NCI-H128 (cell line): ENCODE data around the gene KLHL22.
"Not testable (repeated sequence)": the region's sequence is repeated elsewhere in the genome, so short reads cannot be mapped to it uniquely, and the experiment has no call there.

Experiments
- DNase-seq: peaks from one replicate; lab custom pipeline; 2025; ENCODE audit not compliant: unreplicated experiment; lab: John Stamatoyannopoulos, UW

Gene KLHL22

DNA sequence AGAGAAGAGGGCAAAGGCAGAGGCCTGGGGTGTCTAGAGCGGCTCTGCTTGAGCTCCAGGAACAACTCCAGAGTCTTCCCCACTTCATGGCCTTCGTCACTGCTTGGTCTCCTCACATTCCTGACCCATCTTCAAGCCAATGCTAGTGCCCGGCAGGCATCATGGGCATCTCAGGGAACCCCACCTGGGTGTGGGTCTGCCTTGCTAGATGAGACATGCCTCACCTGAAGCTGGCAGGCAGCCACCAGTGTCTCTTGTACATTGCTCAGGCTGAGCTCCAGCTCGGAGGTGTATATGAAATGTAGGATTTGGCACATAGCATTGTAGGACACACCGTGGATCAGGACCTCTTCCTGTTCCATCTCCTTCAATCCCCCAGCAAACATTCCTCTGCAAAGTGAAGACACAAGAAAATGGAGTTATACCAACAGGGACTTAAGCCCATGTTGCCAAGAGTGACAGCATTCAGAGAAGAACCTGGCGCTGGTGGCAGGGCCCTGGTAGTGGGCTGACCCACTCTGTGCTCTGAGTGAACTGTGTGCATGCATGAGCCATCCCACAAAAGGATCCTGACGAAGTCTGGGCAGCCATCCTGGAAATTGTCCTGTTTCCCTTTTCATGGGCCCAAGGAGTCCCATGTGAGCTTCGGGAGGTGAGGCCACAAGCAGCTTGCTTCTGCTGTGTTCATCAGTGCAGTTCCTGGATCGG, 24.3 kb downstream of the KLHL22 start:
- no peak for DNase-seq

DNA sequence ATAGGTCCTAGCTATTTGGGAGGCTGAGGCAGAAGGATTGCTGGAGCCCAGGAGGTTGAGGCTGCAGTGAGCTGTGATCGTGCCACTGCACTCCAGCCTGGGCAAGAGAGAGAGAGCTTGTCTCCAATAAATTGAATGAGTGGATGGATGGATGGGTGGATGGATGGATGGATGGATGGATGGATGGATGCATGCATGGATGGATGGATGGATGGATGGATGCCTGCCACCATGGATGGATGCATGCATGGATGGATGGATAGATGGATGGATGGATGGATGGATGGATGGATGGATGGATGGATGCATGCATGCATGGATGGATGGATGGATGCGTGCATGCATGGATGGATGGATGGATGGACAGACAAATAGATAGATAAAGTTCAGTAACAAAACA, 25.1 kb downstream of the KLHL22 start:
- not testable (repeated sequence) for DNase-seq

DNA sequence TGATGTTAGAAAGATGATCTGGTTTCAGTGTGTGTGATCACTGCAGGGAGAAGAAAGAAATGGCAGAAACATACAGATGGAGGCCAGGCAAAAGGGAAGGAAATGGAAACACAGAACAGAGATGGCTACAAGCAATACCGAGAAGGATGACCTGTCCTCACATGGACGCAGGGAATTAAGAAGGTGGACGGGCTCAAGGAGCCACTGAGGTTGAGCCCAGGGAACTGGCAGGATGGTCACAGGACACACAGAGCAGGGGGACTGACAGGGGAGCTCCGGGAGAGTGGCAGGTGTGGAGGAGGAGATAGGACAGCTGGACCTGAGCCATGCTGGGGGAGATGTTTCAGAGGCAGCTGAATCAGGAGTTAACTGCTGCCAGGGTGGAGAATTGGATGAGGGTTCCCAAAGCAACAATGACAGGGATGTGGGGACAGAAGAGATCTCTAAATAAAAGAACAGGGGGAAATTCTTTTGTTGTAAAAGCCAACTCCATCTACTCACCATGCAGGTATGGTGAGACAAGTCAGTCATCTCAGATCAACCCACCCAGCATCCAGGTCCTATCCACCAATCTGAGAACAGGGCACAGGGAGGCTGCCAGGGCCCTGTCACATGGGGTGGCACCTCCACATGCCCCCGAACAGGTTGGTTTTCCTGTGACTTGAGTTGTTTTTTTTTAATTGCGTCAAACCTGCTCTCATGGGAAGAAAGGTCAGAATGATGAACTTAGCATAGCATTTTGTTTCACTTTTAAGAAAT, 26.3 kb downstream of the KLHL22 start:
- DNase-seq: no peak

DNA sequence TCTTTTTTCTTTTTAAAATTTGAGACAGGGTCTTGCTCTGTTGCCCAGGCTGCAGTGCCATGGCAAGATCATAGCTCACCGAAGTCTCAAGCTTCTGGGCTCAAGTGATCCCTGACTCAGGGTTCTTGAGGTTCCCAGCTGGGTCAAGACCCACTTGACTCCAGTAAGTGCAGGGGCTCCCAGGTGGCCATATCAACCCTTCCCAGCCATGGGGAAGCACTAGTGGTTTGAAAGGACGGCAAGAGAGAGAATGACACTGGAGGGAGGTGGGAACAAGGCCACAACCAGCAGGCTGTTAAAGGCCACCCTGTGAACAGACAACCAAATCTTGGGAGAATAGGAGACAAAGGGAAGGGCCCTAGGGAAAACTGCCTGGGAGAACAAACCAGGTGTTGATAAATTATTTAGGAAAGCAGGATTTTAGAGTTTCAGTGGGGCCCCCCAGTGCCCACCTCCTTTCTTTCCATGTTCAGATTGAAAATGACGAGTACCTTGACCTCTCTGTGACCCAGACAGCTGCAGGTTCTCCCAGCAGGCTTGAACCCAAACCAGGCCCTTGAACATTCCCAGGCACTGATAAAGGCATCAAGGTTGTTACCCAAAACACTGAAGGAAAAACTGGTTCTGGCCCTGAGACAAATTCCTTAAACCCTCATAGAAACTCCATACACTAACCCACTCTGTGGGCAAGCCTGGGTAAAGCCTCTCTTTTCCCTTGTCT, 28.8 kb downstream of the KLHL22 start:
- DNase-seq: no peak

DNA sequence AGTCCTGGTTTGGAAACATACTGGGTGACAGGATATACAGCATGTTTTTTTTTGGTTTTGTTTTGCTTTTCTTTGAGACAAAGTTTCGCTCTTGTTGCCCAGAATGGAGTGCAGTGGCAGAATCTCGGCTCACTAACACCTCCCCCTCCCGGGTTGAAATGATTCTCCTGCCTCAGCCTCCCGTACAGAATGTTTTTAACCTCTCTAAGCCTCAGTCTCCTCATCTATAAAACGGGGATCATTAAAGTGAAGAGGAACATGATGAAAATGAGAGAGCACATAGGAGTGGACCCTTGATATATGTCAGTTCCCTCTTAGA, 29.9 kb downstream of the KLHL22 start:
- no peak for DNase-seq

DNA sequence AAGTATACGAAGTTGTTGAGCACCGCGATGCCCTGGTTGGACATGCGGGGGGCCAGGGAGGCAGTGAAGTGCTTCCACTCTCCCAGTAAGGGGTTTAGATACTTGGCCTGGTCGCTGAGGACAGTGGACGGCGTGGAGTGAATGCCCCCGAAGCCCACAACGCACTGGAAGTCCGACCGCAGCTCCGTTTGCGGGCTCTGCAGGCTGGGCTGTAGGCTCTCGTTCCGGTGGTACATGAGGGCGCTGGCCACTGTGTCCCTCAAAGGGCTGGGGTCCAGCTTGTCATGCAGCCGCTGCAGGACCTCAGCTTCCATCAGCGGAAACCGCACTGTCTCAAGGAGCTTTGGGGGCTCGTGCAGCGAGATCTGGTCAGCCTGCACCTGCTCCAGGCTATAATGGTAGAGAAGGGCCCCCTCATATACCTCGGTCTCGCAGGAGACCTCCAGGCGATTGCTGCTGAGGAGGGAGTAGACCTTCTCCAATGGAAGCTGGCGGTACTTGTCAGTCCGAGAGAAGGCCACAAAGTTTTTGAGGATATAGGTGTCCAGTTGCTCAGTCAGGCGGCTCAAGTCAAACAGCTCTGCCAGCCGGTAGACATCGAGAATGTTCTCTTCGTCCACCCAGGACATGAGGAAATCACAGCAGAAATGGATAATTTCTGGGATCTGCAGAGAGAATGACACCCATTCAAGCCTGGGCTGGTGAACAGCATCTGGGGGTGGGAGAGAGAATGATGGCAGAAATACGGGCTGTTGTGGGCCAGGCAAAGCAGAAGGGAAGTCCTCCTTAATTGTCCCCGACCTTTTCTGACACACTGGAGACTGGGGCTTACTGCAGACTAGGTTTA, 30.5 kb downstream of the KLHL22 start:
- no peak for DNase-seq

DNA sequence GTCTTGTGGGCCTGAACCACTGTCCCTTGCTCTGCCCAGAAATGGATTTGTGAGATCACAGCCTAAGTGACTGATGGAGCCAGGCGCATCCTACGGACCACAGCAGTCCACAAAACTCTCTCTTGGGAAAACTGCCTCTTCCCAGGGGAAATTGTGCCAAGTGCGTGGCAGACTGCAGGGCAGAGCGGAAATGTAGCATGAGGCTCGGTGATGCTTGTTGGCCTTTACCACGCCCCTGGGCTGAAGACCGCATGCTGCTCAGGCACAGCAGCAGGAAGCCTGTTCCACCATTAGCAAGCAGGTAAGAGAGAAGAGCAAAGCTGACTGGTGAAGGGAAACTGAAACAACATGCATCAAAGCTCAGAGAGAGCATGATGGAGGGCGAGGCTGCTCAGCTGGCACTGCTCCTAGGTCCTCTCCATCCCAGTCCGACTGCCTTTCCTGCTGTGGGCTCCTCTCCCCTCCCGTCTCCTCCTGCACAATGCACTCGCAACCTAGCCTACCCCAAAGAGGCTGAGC, 31.4 kb downstream of the KLHL22 start:
- no peak for DNase-seq

DNA sequence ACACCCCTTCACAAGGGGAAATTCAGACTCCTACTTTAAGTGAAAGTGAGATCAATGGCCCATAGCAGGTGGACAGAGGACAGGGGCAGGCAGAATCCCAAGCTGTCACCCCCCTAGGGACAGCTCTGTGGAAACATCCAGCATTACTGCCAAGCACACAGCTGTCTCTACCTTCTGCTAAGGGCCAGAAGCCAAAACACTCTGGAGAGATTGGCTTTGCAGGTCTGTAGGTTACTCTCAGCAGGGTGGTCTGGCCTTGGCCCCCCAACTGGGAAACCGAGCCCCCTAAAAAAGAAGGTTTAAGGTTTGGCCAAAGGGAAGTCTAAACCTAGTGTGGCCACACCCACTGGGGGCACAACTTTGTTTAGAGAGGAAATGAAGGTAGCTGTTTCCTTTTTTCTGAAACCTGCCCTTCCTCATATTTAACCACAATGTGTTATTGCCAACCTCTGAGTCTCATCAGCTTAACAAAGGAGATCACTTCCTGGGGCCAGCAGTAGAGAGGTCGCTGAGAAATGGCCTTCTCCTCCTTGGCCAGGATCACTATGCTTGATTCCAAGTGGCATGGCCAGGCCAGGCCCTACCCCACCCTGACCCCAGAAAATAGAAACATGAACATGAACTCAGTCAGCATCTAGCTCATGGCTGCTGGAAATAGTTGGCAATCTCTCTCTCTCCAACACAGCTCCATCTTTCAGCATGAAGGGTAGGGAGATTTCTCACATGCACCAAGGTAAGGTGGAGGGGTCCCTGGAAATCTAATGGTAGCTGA, 32.1 kb downstream of the KLHL22 start:
- DNase-seq: no peak

DNA sequence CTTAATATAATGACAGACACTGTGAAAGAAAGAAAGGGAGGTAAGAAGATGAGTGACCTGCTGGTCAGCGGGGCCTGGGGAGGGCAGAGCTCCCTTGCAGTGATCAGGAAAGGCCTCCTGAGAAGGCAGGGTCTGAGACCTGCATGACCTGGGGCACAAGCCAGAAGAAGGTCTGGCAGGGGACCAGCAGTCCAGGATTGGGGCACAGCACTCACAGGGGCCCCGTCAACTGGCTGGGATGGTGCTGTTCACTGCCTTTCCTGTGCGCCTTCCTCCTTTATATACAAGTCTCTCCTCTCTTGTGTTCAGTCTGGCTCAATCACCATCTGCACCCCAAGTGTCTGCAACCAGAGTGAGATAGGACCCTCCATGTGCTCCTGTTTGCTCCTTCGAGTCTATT, 35.7 kb downstream of the KLHL22 start:
- no peak for DNase-seq

DNA sequence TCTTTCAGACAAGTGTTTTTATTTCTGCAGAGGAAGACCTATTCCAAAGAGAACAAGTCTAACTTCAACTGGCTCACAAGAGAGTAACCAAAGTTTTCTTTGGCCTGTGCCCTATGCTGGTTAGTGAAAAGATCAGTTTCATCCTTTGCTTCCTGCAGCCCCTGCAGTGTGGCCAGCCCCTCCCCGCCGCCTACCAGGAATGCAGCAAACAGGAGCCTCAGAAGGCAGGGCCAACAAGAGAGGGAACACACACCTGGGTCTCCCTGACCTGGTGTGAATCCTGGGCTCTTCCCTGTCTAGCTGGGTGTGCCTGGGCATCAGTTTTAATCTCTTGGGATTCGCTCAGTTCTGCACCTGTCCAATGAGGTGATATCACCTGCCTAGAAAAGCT, 36.4 kb downstream of the KLHL22 start:
- no peak for DNase-seq

DNA sequence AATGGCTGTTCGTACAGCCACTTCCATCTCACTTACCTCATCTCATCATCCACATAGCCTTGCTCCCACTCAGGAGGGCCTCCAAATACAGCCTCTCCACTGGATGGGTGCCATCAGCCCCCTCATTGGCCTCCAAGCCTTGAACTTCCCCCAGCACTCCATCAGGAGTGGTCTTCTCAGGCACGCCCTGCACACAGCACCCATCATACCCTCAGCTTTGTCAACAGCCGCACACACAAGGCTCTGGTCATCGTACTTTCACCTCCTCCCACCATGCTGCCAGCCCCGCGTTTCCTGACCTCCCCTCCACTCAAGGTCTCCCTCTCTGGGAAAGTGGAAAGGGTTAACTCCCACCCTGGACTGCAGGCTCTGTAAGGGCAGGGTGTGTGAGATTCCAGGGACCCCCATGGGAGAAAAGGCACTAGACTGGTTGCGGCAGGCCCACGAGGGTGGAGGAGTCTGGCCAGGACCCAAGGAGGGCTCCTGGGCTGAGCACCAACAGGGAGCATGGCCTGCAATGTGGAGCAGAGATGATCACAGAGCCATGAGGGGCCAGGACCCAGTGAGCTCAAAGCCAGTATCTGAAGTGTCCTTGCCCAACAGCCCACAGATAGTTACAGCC, 37.0 kb downstream of the KLHL22 start:
- no peak for DNase-seq

DNA sequence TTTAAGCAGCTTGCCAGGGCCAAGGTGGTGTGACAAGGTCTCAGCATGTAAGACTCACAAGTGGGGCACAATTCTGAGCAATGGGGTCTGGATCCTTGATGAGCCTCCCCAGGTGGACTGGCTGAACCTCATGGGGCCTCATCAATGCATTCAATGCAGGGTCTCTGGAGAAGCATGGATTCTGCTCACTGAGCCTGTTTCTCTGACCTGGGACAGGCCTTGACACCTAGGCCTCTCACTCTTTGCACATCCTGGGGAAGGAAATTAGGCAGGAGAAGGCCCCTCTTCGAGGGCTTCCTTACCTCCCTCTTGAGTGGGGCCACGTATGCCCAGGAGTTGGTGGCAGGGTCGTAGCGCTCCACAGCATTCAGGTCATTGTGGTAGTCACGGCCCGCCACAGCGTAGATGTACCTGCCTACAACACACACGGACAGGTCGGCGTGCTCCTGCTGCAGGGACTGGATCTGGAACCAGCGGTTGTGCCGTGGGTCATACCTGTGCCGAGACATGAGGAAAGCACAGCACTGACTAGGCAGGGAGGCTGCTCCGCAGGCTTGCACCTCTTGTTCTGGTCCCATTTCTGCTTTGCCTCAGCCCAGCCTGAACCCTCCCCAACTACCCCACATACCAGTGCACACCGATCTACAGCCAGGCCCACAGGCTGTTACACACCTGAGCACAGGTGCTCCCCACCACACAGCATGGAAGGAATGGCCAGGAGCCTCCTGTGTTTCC, 37.9 kb downstream of the KLHL22 start:
- no peak for DNase-seq

DNA sequence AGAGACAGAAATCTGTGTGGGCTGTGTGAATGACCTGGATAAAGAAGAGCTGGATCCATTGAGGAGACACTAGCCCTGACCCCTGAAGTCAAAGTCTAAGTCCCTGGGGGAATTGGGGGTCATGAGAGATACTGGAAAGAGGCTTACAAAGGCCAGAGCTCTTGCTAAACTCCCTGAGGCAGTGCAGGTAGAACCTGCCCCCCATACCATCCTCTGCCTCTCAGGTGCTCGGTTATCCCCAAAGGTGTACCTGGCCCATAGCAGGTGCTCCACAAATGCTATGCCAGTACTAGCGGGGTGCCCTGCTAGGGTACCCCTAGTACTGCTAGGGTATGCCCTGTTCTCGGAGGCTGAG, 38.9 kb downstream of the KLHL22 start:
- DNase-seq: no peak

DNA sequence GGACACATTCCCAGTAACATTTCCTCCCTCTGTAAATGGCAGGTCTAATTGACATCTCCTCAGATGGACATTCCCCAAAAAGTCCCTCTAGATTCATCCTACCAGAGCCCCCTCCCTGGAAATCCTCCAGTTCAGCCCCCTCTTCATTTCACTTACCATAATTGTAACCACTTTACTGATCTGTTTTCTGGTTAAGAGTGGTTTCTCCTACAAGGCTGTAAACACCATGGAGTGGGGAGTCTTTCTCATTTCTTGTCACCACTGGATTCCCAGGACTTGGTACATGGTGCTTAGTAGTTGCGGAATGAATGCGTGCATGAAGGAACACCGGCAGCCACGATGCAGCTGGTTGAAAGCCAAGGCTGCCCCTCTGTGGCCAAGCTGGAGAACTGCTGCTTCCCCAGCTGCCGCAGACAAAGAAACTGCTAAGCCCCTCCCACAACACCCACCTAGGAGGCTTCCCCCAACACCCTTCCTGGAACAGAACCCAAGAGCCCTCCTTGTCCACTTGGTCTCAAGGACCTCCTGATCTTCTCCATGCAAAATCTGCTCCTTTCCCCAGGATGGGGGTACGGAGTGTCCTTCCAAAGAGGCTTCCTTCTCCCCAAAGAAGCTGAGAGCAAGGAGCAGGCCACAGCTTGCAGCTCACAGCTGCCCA, 39.4 kb downstream of the KLHL22 start:
- peak; percentile 27 for DNase-seq

DNA sequence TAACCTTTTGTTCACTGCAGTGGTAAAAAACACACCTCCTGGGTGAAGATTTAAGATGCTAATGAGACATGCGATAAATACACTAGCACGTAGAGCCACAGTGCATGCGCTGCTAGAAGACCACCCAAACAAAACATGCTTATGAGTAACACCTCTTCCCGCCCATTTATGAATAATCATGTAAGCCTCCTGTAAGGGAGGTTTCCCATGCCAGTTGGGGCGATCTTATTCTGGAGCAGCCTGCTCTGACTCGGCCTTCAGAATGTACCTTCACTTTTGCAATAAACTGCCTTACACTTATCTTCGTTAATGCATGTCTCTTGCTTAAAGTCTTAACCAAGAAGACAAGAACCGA, 39.9 kb downstream of the KLHL22 start:
- no peak for DNase-seq

DNA sequence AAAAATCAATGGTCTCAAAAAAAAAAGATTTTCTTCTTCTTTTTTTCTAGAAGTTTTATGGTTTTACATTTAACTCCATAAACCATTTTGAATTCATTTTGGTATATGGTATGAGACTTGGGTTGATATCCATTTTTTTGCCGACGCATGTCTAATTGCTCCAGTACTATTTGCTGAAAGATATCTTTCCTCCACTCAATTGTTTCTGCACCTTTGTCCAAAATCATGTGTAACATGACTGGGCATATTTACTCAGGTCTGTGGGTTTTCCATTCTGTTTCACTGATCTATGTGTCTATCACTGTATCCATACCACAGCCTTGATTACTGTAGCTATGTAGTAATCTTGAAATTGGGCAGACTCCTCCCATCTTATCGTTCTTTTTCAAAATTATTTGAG, 42.4 kb downstream of the KLHL22 start:
- no peak for DNase-seq

DNA sequence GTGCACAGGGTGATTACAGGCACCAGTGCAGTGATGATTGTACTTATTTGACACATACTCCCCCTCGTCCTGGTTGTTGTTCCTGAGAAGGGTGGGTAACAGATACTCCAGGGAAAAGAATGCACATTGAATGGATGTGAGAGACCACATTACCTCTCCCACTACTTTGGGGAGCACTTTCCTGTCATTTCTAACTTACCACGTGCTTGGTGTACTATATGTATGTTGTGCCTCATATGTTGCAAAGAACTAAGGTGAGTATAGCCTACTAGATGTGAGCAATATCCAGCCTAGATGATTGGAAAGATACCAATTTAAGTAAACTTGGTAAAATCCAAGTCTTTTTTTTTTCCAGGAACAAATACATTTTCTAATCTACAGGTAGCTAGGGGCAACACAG, 43.7 kb downstream of the KLHL22 start:
- no peak for DNase-seq

DNA sequence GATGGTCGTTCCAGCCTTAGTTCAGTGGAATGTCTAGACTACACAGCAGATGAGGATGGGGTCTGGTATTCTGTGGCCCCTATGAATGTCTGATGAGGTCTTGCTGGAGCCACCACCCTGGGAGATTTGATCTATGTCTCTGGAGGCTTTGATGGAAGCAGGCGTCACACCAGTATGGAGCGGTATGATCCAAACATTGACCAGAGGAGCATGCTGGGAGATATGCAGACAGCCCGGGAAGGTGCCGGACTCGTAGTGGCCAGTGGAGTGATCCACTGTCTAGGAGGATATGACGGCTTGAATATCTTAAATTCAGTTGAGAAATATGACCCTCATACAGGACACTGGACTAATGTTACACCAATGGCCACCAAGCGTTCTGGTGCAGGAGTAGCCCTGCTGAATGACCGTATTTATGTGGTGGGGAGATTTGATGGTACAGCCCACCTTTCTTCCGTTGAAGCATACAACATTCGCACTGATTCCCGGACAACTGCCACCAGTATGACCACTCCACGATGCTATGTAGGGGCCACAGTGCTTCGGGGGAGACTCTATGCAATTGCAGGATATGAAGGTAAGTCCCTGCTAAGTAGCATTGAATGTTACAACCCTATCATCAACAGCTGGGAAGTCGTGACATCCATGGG, 44.3 kb downstream of the KLHL22 start:
- not testable (repeated sequence) for DNase-seq

DNA sequence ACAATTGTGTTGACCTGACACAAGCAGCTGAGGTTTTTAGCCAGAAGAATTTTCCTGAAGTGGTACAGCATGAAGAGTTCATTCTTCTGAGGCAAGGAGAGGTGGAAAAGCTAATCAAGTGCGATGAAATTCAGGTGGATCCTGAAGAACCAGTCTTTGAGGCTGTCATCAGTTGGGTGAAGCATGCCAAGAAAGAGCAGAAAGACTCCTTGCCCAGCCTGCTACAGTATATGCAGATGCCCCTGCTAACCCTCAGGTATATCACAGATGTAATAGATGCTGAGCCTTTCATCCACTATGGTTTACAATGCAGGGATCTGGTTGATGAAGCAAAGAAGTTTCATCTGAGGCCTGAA, 45.1 kb downstream of the KLHL22 start:
- DNase-seq: no peak
